ENCODE measurements around the gene ARMH3.

ARMH3 gene

GRCh38 chr10:101939729-101940128 is 116.2 kb downstream of the ARMH3 start:
- DNase-seq, result peak in 1 of 51 donors; percentile 32

- no peak for DNase-seq
Observed at GRCh38 chr10:101939008-101939648, 116.8 kb downstream of the ARMH3 start.

GRCh38 chr10:101938305-101939007 is 117.5 kb downstream of the ARMH3 start:
- DNase-seq, result no peak

GRCh38 chr10:101935431-101935830 is 120.5 kb downstream of the ARMH3 start:
- no peak for DNase-seq

- no peak for DNase-seq
Observed at GRCh38 chr10:101934686-101935305, 121.2 kb downstream of the ARMH3 start.

GRCh38 chr10:101933976-101934375 is 122.0 kb downstream of the ARMH3 start:
- DNase-seq, result no peak

GRCh38 chr10:101932183-101932582 is 123.8 kb downstream of the ARMH3 start:
- DNase-seq, result no peak

- no peak for DNase-seq
Observed at GRCh38 chr10:101925027-101925426, 130.9 kb downstream of the ARMH3 start.

GRCh38 chr10:101923256-101923655 is 132.7 kb downstream of the ARMH3 start:
- no peak for DNase-seq

GRCh38 chr10:101922846-101923245 is 133.1 kb downstream of the ARMH3 start:
- no peak for DNase-seq

GRCh38 chr10:101920546-101920945 is 135.4 kb downstream of the ARMH3 start:
- no peak for DNase-seq

GRCh38 chr10:101919026-101919770 is 136.8 kb downstream of the ARMH3 start:
- no peak for DNase-seq

- DNase-seq, result no peak
Observed at GRCh38 chr10:101912561-101913179, 143.3 kb downstream of the ARMH3 start.

GRCh38 chr10:101906586-101907183 is 149.3 kb downstream of the ARMH3 start:
- no peak for DNase-seq

- DNase-seq, result no peak
Observed at GRCh38 chr10:101905251-101905650, 150.7 kb downstream of the ARMH3 start.

- peak in 15 of 51 donors; percentile 4 to 49 (median 25) for DNase-seq
Observed at GRCh38 chr10:101903827-101904550, 152.0 kb downstream of the ARMH3 start.

GRCh38 chr10:101902820-101903145 is 153.2 kb downstream of the ARMH3 start:
- no peak for DNase-seq

- no peak for DNase-seq
Observed at GRCh38 chr10:101902032-101902819, 153.7 kb downstream of the ARMH3 start.

GRCh38 chr10:101901340-101901739 is 154.6 kb downstream of the ARMH3 start:
- DNase-seq, result no peak

GRCh38 chr10:101897633-101898032 is 158.3 kb downstream of the ARMH3 start:
- DNase-seq, result no peak

Data from hypothalamus (tissue), 51 donors.